HG03558 (cell line): ENCODE results near the gene TMIGD1.
A peak's percentile ranks its signal among the peaks of the same experiment; 100 is the strongest.

ENCODE experiments used
- ATAC-seq: cut with Tn5 transposase; IDR thresholded peaks from one replicate; pipeline ENCODE4 v1.9.1; 2021; ENCODE audit warnings: moderate number of reproducible peaks; ENCODE audit not compliant: unreplicated experiment; ENCODE audit errors: extremely low read depth

The TMIGD1 gene, protein sequence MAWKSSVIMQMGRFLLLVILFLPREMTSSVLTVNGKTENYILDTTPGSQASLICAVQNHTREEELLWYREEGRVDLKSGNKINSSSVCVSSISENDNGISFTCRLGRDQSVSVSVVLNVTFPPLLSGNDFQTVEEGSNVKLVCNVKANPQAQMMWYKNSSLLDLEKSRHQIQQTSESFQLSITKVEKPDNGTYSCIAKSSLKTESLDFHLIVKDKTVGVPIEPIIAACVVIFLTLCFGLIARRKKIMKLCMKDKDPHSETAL

DNA sequence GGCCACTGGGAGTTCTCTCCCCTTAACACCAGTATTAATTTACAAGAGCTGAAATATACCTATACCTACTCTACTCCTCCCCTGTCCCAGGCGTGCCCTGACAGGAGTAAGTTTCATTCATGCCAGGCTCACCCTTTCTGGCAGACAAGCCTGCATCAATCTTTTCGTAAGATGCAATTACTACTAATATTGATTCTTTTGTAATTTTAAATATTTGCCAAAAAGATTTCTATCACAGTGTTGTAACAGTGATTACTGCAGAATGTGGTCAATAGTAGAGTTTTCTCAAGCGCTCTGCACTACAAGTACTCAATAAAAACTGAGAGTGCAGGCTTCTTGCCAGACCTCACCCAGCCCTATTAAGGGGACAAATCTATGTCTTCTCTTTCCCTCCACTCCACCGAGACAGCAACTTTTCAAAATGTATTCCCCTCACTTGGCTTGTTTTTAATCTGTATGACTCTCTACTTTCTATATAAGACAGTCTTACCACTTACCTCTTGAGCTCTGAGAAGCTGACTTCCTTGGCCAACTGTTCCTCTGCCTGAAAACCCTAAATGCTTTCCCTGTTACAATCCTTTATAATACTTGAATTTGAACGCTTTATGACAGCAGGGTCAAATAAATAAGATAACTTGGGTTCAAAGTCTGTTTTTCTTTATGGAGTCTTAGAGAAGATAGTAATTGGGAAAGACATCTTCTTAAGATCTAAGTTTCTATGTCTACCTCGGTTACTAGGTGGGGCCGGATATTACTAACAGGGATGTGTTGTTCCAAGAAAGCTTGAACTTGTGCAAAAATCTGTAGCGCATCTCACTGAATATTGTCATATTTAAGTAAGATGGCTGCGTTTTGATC is at the start of gene TMIGD1:
Gene TMIGD1, minus strand, starts transcription at position 555 of the 858 bp plus-strand sequence. CDS start 1,924 bp downstream, outside the sequence.
- no peak for ATAC-seq

- no peak for ATAC-seq
Measured at GRCh38 chr17:30382345-30382744, 48.5 kb upstream of the TMIGD1 start.

GRCh38 chr17:30381340-30381659 is 47.4 kb upstream of the TMIGD1 start:
- ATAC-seq: no peak

DNA sequence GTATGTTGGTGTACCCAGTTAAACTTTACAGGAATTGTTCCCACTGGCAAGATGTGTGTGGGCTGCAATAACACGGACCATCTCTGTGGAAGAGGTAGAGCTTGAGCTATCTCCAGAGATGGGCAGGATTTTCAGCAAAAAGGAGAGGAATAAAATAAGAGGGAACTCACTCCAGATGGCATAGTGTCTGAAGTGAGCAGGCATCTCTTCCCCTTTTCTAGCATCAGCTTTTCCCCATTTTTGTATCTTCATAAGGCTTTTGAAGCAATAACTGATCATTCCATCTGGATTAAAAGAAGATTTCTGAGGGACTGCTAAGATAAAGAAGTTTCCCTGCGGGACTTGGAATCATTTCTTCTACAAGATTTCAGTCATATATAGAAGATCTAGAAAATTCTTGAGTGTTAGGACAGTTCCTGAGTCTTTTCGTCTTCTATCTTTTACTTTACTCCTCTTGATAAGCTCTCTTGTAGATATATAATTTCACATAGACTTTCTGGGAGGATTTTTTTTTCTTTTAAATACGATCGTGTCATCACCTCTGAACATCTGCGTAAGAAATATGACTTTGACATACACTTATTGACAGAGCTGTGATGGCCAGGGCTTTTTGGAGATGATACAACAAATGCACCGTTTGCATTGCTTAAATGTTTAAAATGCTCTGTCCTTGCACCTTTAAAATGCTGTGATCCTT is 46.9 kb upstream of the TMIGD1 start:
- ATAC-seq: no peak

DNA sequence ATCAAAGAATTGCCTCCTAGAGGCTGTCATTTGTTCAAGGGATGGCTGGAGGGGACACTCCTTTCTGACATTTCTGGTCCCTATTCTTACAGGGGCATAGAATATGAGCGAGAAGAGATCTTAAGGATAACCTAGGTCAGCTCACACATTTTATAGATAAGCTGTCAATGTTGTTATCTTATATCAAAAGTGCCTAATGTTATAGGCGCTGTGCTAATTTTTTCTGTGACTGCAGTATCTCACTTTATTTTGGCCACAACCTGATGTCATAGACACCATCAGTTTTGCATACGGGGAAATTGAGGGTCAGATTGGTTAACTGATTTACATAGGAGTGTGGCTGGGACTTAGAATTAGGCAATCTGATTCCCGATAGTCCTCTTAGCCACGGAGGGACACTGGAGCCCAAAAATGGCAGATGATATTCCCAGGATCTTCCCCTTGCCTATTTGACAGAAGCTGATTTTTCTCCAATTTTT is 46.1 kb upstream of the TMIGD1 start:
- ATAC-seq: no peak

GRCh38 chr17:30379303-30379902 is 45.5 kb upstream of the TMIGD1 start:
- peak; percentile 12 for ATAC-seq

DNA sequence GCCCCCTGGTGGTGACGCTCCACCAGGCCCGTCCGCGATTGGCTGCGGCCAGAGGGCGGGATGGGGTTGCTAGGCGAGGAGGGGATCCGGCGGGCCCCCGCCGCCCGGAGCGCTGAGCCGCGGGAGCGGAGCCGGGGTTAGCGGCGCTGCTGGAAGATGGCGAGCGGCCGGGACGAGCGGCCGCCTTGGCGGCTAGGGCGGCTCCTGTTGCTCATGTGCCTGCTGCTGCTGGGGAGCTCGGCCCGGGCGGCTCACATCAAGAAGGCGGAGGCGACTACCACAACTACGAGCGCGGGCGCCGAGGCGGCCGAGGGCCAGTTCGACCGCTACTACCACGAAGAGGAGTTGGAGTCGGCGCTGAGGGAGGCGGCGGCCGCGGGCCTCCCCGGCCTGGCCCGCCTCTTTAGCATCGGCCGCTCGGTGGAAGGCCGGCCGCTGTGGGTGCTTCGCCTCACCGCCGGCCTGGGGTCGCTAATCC is 45.0 kb upstream of the TMIGD1 start, which contains the start of gene CPD:
Gene CPD, plus strand, starts transcription at position 103 of the 478 bp plus-strand sequence. Its CDS starts 54 bp downstream, at position 157.
- ATAC-seq: peak; percentile 72

- ATAC-seq: no peak
Measured at GRCh38 chr17:30378241-30378824, 44.5 kb upstream of the TMIGD1 start.

GRCh38 chr17:30377574-30378240 is 43.9 kb upstream of the TMIGD1 start:
- ATAC-seq: no peak

DNA sequence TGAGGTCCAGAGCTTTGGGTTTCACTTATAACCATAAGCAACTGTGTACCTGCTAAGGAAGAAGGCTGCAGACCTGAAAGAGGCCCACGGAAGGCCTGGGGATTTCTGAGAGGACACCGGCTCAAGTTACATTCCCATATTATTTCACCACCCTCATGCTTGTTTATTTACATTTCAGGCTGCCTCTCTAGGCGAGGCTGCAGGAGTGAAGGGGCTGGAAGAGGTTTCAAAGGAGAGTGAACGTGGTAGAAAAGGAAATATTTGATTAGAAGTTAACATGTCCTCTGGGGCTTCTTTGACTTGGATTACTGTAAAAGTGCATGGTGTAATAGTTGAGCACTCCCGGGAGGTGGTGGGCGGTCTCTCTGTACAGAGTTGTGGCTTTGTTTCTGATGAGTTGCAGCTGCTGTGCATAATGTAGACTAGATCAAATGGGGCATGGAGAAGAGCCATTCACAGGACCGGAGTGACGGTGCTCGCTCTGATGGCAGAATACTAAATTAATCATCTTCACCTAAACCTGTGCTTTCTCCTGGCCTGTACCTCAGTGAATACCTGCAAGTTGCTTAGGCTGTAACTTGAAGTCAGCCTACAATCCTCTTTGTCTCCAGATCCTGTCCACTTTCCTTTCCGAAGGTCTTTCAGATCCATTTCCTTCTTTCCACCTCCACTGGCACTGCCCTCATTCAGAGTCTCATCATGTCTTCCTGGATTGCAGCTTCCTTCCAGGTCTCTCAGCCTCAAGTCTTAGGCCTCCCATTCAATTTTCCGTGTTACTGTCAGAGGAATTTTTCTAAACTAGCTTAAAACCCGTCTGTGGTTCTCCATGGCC is 43.0 kb upstream of the TMIGD1 start:
- ATAC-seq: no peak

- no peak for ATAC-seq
Measured at GRCh38 chr17:30375661-30376060, 41.8 kb upstream of the TMIGD1 start.

DNA sequence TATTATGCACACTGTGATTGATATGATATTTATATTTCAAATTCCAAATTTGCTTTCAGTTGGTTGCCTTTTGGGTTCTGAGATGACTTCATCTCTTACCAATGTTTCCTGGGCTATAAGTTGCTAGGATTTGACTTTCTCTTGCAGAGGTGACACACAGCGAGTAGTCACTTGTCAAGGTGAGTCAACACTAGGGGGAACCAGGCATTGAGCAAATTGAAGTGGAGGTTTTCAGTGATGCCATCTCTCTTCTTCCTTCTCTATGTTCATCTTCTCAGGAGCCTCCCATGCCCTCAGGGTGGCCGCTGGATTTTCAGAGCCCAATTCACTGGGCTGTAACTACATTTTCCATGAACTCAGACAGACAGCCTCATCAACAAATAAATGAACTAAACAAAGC is 38.9 kb upstream of the TMIGD1 start:
- no peak for ATAC-seq

DNA sequence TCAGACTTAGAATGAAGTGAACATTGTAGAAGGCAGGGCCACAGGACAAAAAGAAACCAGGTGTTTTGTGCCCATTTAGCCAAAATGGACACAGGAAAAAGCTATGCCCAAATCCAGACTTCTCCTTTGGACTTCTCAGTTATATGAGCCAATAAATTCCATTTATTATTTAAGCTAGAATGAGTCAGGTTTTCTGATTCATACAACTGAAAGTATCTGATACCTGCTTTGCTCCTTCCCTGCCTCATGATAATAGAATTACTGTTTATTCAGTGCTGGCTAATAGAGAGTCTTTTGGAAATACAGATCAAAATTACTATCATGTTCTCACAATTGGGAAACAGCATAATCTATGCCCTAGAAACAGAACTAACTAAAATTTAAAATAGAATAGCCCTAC is 36.1 kb upstream of the TMIGD1 start:
- no peak for ATAC-seq

GRCh38 chr17:30368912-30369720 is 35.3 kb upstream of the TMIGD1 start:
- no peak for ATAC-seq

GRCh38 chr17:30366536-30366935 is 32.7 kb upstream of the TMIGD1 start:
- no peak for ATAC-seq

- ATAC-seq: peak; percentile 52
Measured at GRCh38 chr17:30363715-30364202, 29.9 kb upstream of the TMIGD1 start.

- ATAC-seq: no peak
Measured at GRCh38 chr17:30361766-30362279, 28.0 kb upstream of the TMIGD1 start.
